Keratinocyte (primary cell): ENCODE data around the gene NIPA2. TPM values are rescaled to one million over a fixed set of nuclear protein-coding genes. Genes with fewer than 3 reads are reported as not detected.

Experiments used
- DNase-seq: peaks from one replicate; pipeline ENCODE4 v3.0.0-alpha.2; 2011; ENCODE audit warnings: low read depth, missing footprints, low spot score
- FAIRE-seq: peaks from 2 replicates; lab custom pipeline; 2011; peaks lifted over from hg19 to GRCh38; lab: Jason Lieb, UNC
- H2AFZ ChIP-seq: 2 replicates; pipeline ENCODE4 v1.6.0; 2012; ENCODE audit warnings: low read length, control low read depth, inconsistent platforms; ENCODE audit not compliant: control insufficient read depth
- H3K27ac ChIP-seq: 2 replicates; pipeline ENCODE4 v1.5.1; 2011; ENCODE audit warnings: low read length; ENCODE audit not compliant: control insufficient read depth, insufficient read depth
- H3K27me3 ChIP-seq: 3 replicates; pipeline ENCODE4 v1.6.0; 2011; ENCODE audit warnings: low read length; ENCODE audit not compliant: control insufficient read depth, insufficient read depth; ENCODE audit errors: extremely low read depth
- H3K36me3 ChIP-seq, 2 experiments: 2 replicates in 1 of 2; 3 replicates in 1 of 2; pipeline ENCODE4 v1.5.1; 2011; ENCODE audit warnings: low read length in 2 of 2, mild to moderate bottlenecking in 1 of 2; ENCODE audit not compliant: control insufficient read depth in 2 of 2, insufficient read depth in 2 of 2; ENCODE audit errors: extremely low read depth in 1 of 2
- H3K4me1 ChIP-seq: 3 replicates; pipeline ENCODE4 v1.5.1; 2011; ENCODE audit warnings: low read length; ENCODE audit not compliant: control insufficient read depth, insufficient read depth; ENCODE audit errors: extremely low read depth
- H3K4me2 ChIP-seq: 3 replicates; pipeline ENCODE4 v1.6.0; 2011; ENCODE audit warnings: low read depth, low read length; ENCODE audit not compliant: control insufficient read depth, insufficient read depth; ENCODE audit errors: extremely low read depth
- H3K4me3 ChIP-seq, 3 experiments: fragments of 200-600 bp in 1 of 3; sonication (generic) in 1 of 3; 2 replicates in 2 of 3; 3 replicates in 1 of 3; pipeline ENCODE4 v1.5.1; 2011 to 2016; ENCODE audit warnings: low read length in 3 of 3, mild to moderate bottlenecking in 3 of 3, control low read depth in 2 of 3, inconsistent platforms in 1 of 3, low read depth in 1 of 3, mixed read lengths in 1 of 3, mixed run types in 1 of 3, moderate library complexity in 1 of 3; ENCODE audit not compliant: control insufficient read depth in 2 of 3, insufficient read depth in 2 of 3; ENCODE audit errors: extremely low read depth in 1 of 3
- H3K79me2 ChIP-seq: 2 replicates; pipeline ENCODE4 v1.6.0; 2012; ENCODE audit warnings: low read length; ENCODE audit not compliant: control insufficient read depth, insufficient read depth
- H3K9ac ChIP-seq: 3 replicates; pipeline ENCODE4 v1.6.0; 2011; ENCODE audit warnings: low read length; ENCODE audit not compliant: control insufficient read depth, insufficient read depth; ENCODE audit errors: extremely low read depth
- H3K9me1 ChIP-seq: 3 replicates; pipeline ENCODE4 v1.6.0; 2011; ENCODE audit warnings: low read length; ENCODE audit not compliant: control insufficient read depth, insufficient read depth; ENCODE audit errors: extremely low read depth
- H3K9me3 ChIP-seq: 2 replicates; pipeline ENCODE4 v1.5.1; 2012; ENCODE audit warnings: low read depth, low read length; ENCODE audit not compliant: control insufficient read depth
- H4K20me1 ChIP-seq: 3 replicates; pipeline ENCODE4 v1.6.0; 2011; ENCODE audit warnings: low read length; ENCODE audit not compliant: control insufficient read depth, insufficient read depth; ENCODE audit errors: extremely low read depth
- CTCF ChIP-seq, 3 experiments: IDR thresholded peaks in 1 of 3; conservative IDR thresholded peaks in 1 of 3; optimal IDR thresholded peaks in 1 of 3; 2 replicates in 2 of 3; 3 replicates in 1 of 3; pipeline versions ENCODE3 to v1.5.1; 2011; ENCODE audit warnings: low read length in 3 of 3, mild to moderate bottlenecking in 3 of 3, moderate library complexity in 2 of 3, control low read depth in 1 of 3, inconsistent platforms in 1 of 3; ENCODE audit not compliant: insufficient read depth in 2 of 3; ENCODE audit errors: extremely low read depth in 1 of 3
- EZH2 ChIP-seq: IDR thresholded peaks from one replicate; pipeline ENCODE4 v1.6.1; 2012; ENCODE audit warnings: inconsistent platforms, mild to moderate bottlenecking, low read length, moderate library complexity
- dilution Hi-C: fragments of 300-500 bp; cut with MboI; formaldehyde crosslinking; loops from one replicate; pipeline ENCODE4 v1.7.0; 2020; ENCODE audit warnings: low sequenced_read_pairs; ENCODE audit not compliant: extremely low pct_ligation_motif_present
- polyA plus RNA-seq, 5 experiments: library from polyadenylated mRNA; depleted of rRNA in 3 of 5; stranded (reverse) in 3 of 5; stranded (forward) in 1 of 5; unstranded in 1 of 5; fragments of >200 nt; gene quantifications; 1 replicate in 1 of 5; 2 replicates in 3 of 5; 3 replicates in 1 of 5; pipeline versions ENCODE4 v1.2.1 to v1.2.3, GENCODE V29; 2011 to 2012; ENCODE audit warnings: missing spikeins in 2 of 5, low read depth in 1 of 5, low replicate concordance in 1 of 5

NIPA2 gene
- polyA plus RNA-seq, 1 donor (not counting 4 experiments of a cell fraction or from before 2014, with no cell fraction given), result 81.2 TPM

- no peak overlapping the region for H3K4me2 ChIP-seq
- no peak for FAIRE-seq
- DNase-seq, result no peak
- H3K36me3 ChIP-seq, result peaks cover 35 to 37% of the 10 kb centered on the region in 2 experiments
- no peaks in the 10 kb centered on the region for H3K27me3 ChIP-seq
- no peak overlapping the region for H3K27ac ChIP-seq
- no peaks in the 10 kb centered on the region for H3K79me2 ChIP-seq
- no peak overlapping the region for H3K9ac ChIP-seq
- TF ChIP-seq CTCF (optimal IDR thresholded peaks at IDR 0.05 in 1 of 3, IDR thresholded peaks at IDR 0.05 in 1 of 3, conservative IDR thresholded peaks at IDR 0.05 in 1 of 3; ENCODE audit: extremely low read depth in 1 of 3, insufficient read depth in 2 of 3, low read length in 3 of 3) (no peak), EZH2 (no peak)
- H3K4me3 ChIP-seq, result no peak overlapping the region
- peaks cover 4% of the 10 kb centered on the region for H3K4me1 ChIP-seq
- peaks cover 2% of the 10 kb centered on the region for H3K9me3 ChIP-seq
- peaks cover 2% of the 10 kb centered on the region for H3K9me1 ChIP-seq
- dilution Hi-C loops, result no loop called here
- H4K20me1 ChIP-seq, result no peaks in the 10 kb centered on the region
- no peak overlapping the region for H2AFZ ChIP-seq
Observed at GRCh38 chr15:22913646-22914380, 75.3 kb downstream of the NIPA2 start.

- H4K20me1 ChIP-seq, result no peaks in the 10 kb centered on the region
- no peak overlapping the region for H3K4me2 ChIP-seq
- dilution Hi-C loops, result no loop called here
- FAIRE-seq (no peak), DNase-seq (no peak)
- no peak overlapping the region for H2AFZ ChIP-seq
- no peak for TF ChIP-seq EZH2
- peaks cover 2% of the 10 kb centered on the region for H3K9me3 ChIP-seq
- H3K27ac ChIP-seq, result no peak overlapping the region
- no peak overlapping the region for H3K4me3 ChIP-seq
- H3K9ac ChIP-seq, result no peak overlapping the region
- no peaks in the 10 kb centered on the region for H3K79me2 ChIP-seq
- peaks cover 4% of the 10 kb centered on the region for H3K4me1 ChIP-seq
- peaks cover 6% of the 10 kb centered on the region for H3K9me1 ChIP-seq
- no peaks in the 10 kb centered on the region for H3K27me3 ChIP-seq
- peaks cover 27 to 35% of the 10 kb centered on the region in 2 experiments for H3K36me3 ChIP-seq
Observed at GRCh38 chr15:22915866-22916515, 77.5 kb downstream of the NIPA2 start.
